Rectal smooth muscle tissue (tissue), 1 donor: ENCODE results near the gene MEN1.
"Not testable (repeated sequence)": the region's sequence is repeated elsewhere in the genome, so short reads cannot be mapped to it uniquely, and the experiment has no call there.

ENCODE experiments used
- H3K27ac ChIP-seq: one replicate; pipeline ENCODE4 v1.7.0; 2013; ENCODE audit warnings: low read depth, low read length, inconsistent platforms
- H3K27me3 ChIP-seq: one replicate; pipeline ENCODE4 v1.7.0; 2013; ENCODE audit warnings: low read length; ENCODE audit not compliant: control insufficient read depth, insufficient read depth
- H3K36me3 ChIP-seq: one replicate; pipeline ENCODE4 v1.7.0; 2013; ENCODE audit warnings: low read length; ENCODE audit not compliant: control insufficient read depth, insufficient read depth
- H3K4me1 ChIP-seq: one replicate; pipeline ENCODE4 v1.7.0; 2013; ENCODE audit warnings: low read length; ENCODE audit not compliant: control insufficient read depth, insufficient read depth
- H3K4me3 ChIP-seq: one replicate; pipeline ENCODE4 v1.7.0; 2013; ENCODE audit warnings: low read length
- H3K9ac ChIP-seq: one replicate; pipeline ENCODE4 v1.7.0; 2013; ENCODE audit warnings: low read length

MEN1 gene

GRCh38 chr11:64851831-64852351 is 41.5 kb upstream of the MEN1 start:
- H3K27me3 ChIP-seq, result no peaks in the 10 kb centered on the region
- H3K27ac ChIP-seq, result peak overlapping the region; percentile 61
- no peak overlapping the region for H3K4me3 ChIP-seq
- no peak overlapping the region for H3K9ac ChIP-seq
- H3K4me1 ChIP-seq, result peaks cover 32% of the 10 kb centered on the region
- H3K36me3 ChIP-seq, result peaks cover 14% of the 10 kb centered on the region

- H3K27ac ChIP-seq, result peak overlapping the region; percentile 61
- H3K9ac ChIP-seq, result no peak overlapping the region
- peaks cover 23% of the 10 kb centered on the region for H3K4me1 ChIP-seq
Measured at GRCh38 chr11:64850979-64851567, 40.7 kb upstream of the MEN1 start.

DNA sequence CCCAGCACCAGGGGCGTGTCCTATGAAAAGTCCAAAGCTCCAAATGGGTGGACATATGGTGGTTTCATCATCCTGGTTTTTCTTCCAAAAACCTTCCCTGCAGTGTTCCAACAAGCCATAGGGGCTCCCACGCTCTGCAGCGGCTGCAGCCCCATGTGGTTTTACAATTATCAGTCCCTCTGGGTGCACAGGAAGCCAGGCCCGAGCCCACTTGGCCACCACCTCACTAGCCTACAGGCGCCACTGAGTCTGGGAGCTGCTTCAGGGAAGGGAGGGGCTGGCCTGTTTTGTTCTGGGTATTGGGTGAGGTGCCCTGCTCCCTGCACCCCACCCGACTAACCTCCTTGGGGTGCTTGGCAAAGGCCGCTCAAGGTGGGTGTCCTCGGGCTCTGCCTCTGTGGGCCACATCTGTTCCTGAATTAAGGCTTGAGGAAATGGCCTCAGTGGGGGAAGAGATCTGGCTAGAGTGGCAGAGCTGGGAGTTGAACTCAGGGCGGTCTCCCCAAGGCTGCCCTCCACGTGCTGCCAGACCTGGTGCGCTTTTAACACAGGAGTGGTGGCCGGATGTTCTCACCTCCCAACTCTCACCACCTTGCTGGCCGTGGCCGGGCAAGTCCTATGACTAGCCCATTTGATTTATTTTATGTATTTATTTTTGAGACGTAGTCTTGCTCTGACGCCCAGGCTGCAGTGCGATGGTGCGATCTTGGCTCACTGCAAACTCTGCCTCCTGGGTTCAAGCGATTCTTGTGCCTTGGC is 39.4 kb upstream of the MEN1 start:
- Histone ChIP-seq H3K27ac (peak overlapping the region; percentile 61), H3K4me1 (peaks cover 12% of the 10 kb centered on the region), H3K9ac (no peak overlapping the region)

More at GRCh38 chr11:64850979-64851567, 40.7 kb upstream of the MEN1 start:
- H3K27me3 ChIP-seq, result no peaks in the 10 kb centered on the region
- H3K4me3 ChIP-seq, result no peak overlapping the region
- peaks cover 14% of the 10 kb centered on the region for H3K36me3 ChIP-seq

GRCh38 chr11:64848826-64849597 is 38.7 kb upstream of the MEN1 start:
- Histone ChIP-seq H3K9ac (no peak overlapping the region), H3K4me1 (peaks cover 8% of the 10 kb centered on the region), H3K27ac (no peak overlapping the region), H3K4me3 (no peak overlapping the region), H3K27me3 (no peaks in the 10 kb centered on the region), H3K36me3 (peaks cover 7% of the 10 kb centered on the region)

More for the DNA sequence above, 39.4 kb upstream of the MEN1 start:
- H3K4me3 ChIP-seq, result no peak overlapping the region
- H3K27me3 ChIP-seq, result no peaks in the 10 kb centered on the region
- peaks cover 12% of the 10 kb centered on the region for H3K36me3 ChIP-seq

DNA sequence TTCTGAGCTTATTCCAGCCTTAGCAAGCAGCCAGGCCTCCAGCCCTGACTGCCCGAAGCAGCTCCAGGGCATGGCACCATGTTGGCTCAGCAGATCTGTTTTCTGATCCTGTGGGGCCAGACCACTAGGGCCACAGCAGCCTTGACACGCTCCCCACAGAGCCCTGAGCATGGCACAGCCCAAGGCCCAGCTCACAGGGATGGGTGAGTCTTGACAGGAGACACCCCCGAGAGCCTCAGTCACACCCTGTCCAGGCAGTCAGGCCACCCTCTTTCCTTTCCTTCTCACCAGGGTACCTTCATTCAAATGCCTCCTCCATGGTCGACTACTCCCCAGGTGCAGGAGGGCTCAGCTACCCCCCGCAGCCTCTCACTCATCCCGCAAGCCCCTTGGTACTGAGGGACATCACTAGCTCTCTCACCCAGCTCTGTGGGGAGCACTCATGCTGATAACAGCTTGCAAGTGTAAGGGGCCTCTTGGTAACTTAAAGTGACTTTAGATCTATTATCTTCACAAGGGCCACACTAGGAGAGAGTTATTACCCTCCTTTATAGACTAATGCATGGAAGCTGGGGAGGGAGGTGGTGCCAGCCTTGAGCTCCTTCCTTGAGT is 38.0 kb upstream of the MEN1 start:
- no peak overlapping the region for H3K27ac ChIP-seq
- H3K9ac ChIP-seq, result no peak overlapping the region
- peaks cover 1% of the 10 kb centered on the region for H3K36me3 ChIP-seq
- H3K27me3 ChIP-seq, result no peaks in the 10 kb centered on the region
- no peak overlapping the region for H3K4me3 ChIP-seq
- H3K4me1 ChIP-seq, result peaks cover 8% of the 10 kb centered on the region

- H3K36me3 ChIP-seq, result no peaks in the 10 kb centered on the region
- H3K27me3 ChIP-seq, result no peaks in the 10 kb centered on the region
- H3K27ac ChIP-seq, result no peak overlapping the region
- no peak overlapping the region for H3K9ac ChIP-seq
- H3K4me3 ChIP-seq, result no peak overlapping the region
- H3K4me1 ChIP-seq, result peaks cover 8% of the 10 kb centered on the region
Measured at GRCh38 chr11:64846998-64847666, 36.8 kb upstream of the MEN1 start.

DNA sequence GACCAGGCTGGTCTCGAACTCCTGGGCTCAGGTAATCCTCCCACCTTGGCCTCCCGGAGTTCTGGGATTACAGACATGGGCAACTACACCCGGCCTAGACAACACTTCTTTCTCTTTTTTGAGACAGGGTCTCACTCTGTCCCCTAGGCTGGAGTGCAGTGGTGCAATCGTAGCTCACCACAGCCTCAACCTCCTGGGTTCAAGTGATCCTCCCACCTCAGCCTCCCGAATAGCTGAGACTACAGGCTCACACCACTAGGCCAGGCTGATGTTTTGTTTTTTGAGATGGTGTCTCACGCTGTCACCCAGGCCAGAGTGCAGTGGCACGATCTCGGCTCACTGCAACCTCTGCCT is 35.4 kb upstream of the MEN1 start:
- not testable (repeated sequence) for H3K4me1 ChIP-seq, H3K36me3 ChIP-seq, H3K4me3 ChIP-seq, H3K27me3 ChIP-seq, H3K9ac ChIP-seq, H3K27ac ChIP-seq

DNA sequence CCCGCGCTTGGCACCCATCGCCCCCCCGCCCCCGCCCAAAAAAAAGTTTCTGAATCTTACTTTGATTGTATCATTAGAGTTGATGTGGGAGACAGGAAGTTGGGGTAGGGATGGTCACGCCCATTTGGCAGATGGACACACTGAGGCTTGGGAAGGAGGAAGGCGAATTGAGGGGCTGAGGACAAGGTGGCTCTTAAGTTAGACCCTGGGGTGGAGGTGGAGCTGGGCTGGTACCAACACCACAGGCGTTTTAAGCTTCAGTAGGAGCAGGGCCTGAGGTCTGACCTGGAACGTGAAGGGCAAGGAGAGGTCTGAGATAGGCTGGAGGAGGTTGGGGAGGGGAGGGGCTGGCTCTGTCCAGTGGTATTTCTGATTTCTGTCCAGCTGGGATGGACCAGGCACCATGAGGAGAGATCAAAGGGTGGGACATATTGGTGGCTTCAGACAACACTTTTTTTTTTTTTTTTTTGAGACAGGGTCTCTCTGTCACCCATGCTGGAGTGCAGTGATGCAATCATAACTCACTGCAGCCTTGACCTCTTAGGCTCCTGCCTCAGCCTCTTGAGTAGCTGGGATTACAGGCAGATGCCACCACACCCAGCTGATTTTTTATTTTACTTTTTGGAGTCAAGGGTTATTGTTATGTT is 34.9 kb upstream of the MEN1 start:
- Histone ChIP-seq H3K4me1 (peaks cover 8% of the 10 kb centered on the region), H3K27me3 (no peaks in the 10 kb centered on the region), H3K4me3 (peak overlapping the region; percentile 51), H3K9ac (no peak overlapping the region), H3K27ac (no peak overlapping the region), H3K36me3 (no peaks in the 10 kb centered on the region)

GRCh38 chr11:64844330-64845128 is 34.2 kb upstream of the MEN1 start, which contains the start of gene CDC42BPG:
Gene CDC42BPG (minus strand): TSS chr11:64844653. CDS start chr11:64844569, 84 bp downstream.
- no peak within 1 kb of the TSS for H3K9ac ChIP-seq
- peaks cover 4% of the 10 kb centered on the region for H3K4me1 ChIP-seq
- H3K36me3 ChIP-seq, result no peaks in the 10 kb centered on the region
- H3K27ac ChIP-seq, result no peak within 1 kb of the TSS
- H3K4me3 ChIP-seq, result peak within 1 kb of the TSS; percentile 65
- H3K27me3 ChIP-seq, result no peaks in the 10 kb centered on the region

DNA sequence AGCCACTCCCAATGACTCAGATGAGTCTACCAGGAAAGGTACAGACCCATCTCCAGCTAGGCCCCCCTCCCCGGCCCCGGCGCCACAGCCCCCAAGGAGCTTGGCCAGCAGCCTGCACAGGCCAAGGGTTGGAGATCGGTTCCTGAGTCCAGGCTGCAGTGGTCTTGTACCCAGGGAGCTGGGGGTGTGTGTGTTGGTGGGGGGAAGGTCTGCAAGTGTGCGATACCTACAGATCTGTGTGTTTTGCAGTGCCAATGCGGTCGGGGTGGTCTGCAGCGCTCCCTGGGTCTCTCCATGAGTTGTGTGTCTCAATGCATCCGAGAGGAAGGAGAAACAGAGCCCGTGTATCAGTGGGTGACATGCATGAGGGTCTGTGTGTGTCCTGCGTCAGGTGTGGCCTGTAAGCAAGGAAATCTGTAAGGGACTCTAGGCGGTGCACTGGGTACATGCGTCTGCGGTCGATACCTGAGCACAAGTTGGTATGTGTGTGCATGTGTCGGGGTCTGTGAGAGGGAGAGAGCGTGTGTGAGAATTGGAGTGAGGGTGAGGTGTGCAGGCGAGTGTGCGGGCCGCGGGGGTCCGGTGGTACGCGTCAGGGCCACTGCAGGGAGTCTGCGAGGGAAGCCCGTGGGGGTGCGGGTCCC is 33.5 kb upstream of the MEN1 start:
- H3K9ac ChIP-seq, result no peak overlapping the region
- no peak overlapping the region for H3K27ac ChIP-seq
- H3K4me1 ChIP-seq, result peaks cover 4% of the 10 kb centered on the region
- H3K4me3 ChIP-seq, result peak overlapping the region; percentile 65
- no peaks in the 10 kb centered on the region for H3K27me3 ChIP-seq
- no peaks in the 10 kb centered on the region for H3K36me3 ChIP-seq
